H1 (cell line): Measurements from ENCODE around the gene IREB2. TPM values are rescaled to one million over a fixed set of nuclear protein-coding genes. Genes with fewer than 3 reads are reported as not detected.

Experiments
- CTCF ChIA-PET: fragments of 300-600 bp; sonication (Branson Sonifier 250); formaldehyde crosslinking; loops from one replicate; lab custom pipeline; 2021; ENCODE audit not compliant: partially characterized antibody; lab: Charles Lee
- POLR2A ChIA-PET: fragments of 300-600 bp; sonication (Branson Sonifier 250); formaldehyde crosslinking; loops from one replicate; lab custom pipeline; 2021; ENCODE audit warnings: inconsistent platforms; ENCODE audit not compliant: partially characterized antibody; lab: Charles Lee
- DNase-seq, 2 experiments: peaks; one replicate each; pipeline versions ENCODE4 v3.0.0 to v3.0.0-alpha.2; 2010 to 2022; ENCODE audit warnings: low spot score in 2 of 2, low read depth in 1 of 2, mixed read lengths in 1 of 2
- FAIRE-seq: peaks from 2 replicates; lab custom pipeline; 2011; peaks lifted over from hg19 to GRCh38; lab: Jason Lieb, UNC
- H2AFZ ChIP-seq: 2 replicates; pipeline ENCODE4 v1.8.1; 2012; ENCODE audit warnings: low read length, inconsistent platforms
- H2AK5ac ChIP-seq: 2 replicates; pipeline ENCODE4 v1.6.1; 2013; ENCODE audit warnings: low read depth, low read length
- H2BK120ac ChIP-seq: replicated peaks from 2 replicates; pipeline ENCODE3; 2013; ENCODE audit warnings: low read depth, low read length, inconsistent platforms
- H2BK12ac ChIP-seq: 2 replicates; pipeline ENCODE4 v1.6.1; 2013; ENCODE audit warnings: low read depth, low read length
- H2BK15ac ChIP-seq: 2 replicates; pipeline ENCODE4 v1.6.1; 2013; ENCODE audit warnings: low read length
- H2BK20ac ChIP-seq: 2 replicates; pipeline ENCODE4 v1.6.1; 2013; ENCODE audit warnings: low read length
- H2BK5ac ChIP-seq: 2 replicates; pipeline ENCODE4 v1.6.1; 2013; ENCODE audit warnings: low read depth, low read length
- H3K14ac ChIP-seq: 2 replicates; pipeline ENCODE4 v1.6.1; 2013; ENCODE audit warnings: inconsistent platforms; ENCODE audit not compliant: insufficient read length
- H3K18ac ChIP-seq: 2 replicates; pipeline ENCODE4 v1.6.1; 2013; ENCODE audit warnings: low read length; ENCODE audit errors: extremely low read depth
- H3K23ac ChIP-seq: 2 replicates; pipeline ENCODE4 v1.6.1; 2013; ENCODE audit warnings: inconsistent platforms; ENCODE audit not compliant: insufficient read length
- H3K23me2 ChIP-seq: 2 replicates; pipeline ENCODE4 v1.6.1; 2013; ENCODE audit warnings: low read depth, low read length
- H3K27ac ChIP-seq: 2 replicates; pipeline ENCODE4 v1.6.1; 2011; ENCODE audit warnings: low read depth, low read length, inconsistent platforms
- H3K27me3 ChIP-seq, 4 experiments: replicated peaks in 1 of 4; 1 replicate in 1 of 4; 2 replicates in 3 of 4; pipeline versions ENCODE4 v1.6.1 to v1.8.1; 2011 to 2013; ENCODE audit warnings: low read length in 3 of 4, mild to moderate bottlenecking in 3 of 4, inconsistent platforms in 2 of 4, mixed read lengths in 2 of 4, moderate library complexity in 1 of 4; ENCODE audit not compliant: control insufficient read depth in 3 of 4, insufficient read depth in 3 of 4; ENCODE audit errors: extremely low read depth in 1 of 4
- H3K36me3 ChIP-seq, 4 experiments: 2 replicates each; pipeline versions ENCODE4 v1.6.1 to v1.8.1; 2011 to 2013; ENCODE audit warnings: mild to moderate bottlenecking in 4 of 4, low read length in 3 of 4, moderate library complexity in 2 of 4, control low read depth in 1 of 4, inconsistent platforms in 1 of 4; ENCODE audit not compliant: insufficient read depth in 4 of 4, control insufficient read depth in 2 of 4
- H3K4ac ChIP-seq: replicated peaks from 2 replicates; pipeline ENCODE3; 2013; ENCODE audit warnings: low read length, low read depth, mixed read lengths, inconsistent platforms; ENCODE audit not compliant: insufficient read length
- H3K4me1 ChIP-seq, 4 experiments: replicated peaks in 1 of 4; 1 replicate in 1 of 4; 2 replicates in 3 of 4; pipeline versions ENCODE4 v1.6.1 to v1.8.1; 2011 to 2013; ENCODE audit warnings: low read length in 3 of 4, inconsistent platforms in 2 of 4, mixed read lengths in 1 of 4; ENCODE audit not compliant: insufficient read depth in 4 of 4, control insufficient read depth in 3 of 4
- H3K4me2 ChIP-seq, 2 experiments: 2 replicates each; pipeline versions ENCODE4 v1.6.1 to v1.8.1; 2011 to 2013; ENCODE audit warnings: low read depth in 2 of 2, low read length in 2 of 2, control low read depth in 1 of 2, inconsistent platforms in 1 of 2, mild to moderate bottlenecking in 1 of 2; ENCODE audit not compliant: insufficient read depth in 1 of 2
- H3K4me3 ChIP-seq, 4 experiments: fragments of 200-600, 300-600 bp in 1 of 4; sonication (generic), shearing (Covaris generic), sonication (Bioruptor Twin) in 1 of 4; 2 replicates each; pipeline versions ENCODE4 v1.5.1 to v1.8.1; 2011 to 2016; ENCODE audit warnings: low read length in 4 of 4, low read depth in 3 of 4, control low read depth in 2 of 4, inconsistent platforms in 2 of 4, mild to moderate bottlenecking in 2 of 4, mixed read lengths in 1 of 4, moderate library complexity in 1 of 4; ENCODE audit not compliant: insufficient read depth in 2 of 4; ENCODE audit errors: extremely low read depth in 1 of 4
- H3K56ac ChIP-seq: replicated peaks from 2 replicates; pipeline ENCODE3; 2013; ENCODE audit warnings: low read depth, mild to moderate bottlenecking, mixed read lengths, low read length, inconsistent platforms; ENCODE audit not compliant: insufficient read length
- H3K79me1 ChIP-seq: 2 replicates; pipeline ENCODE4 v1.6.1; 2013; ENCODE audit warnings: low read depth, low read length, control low read depth
- H3K79me2 ChIP-seq, 2 experiments: 2 replicates each; pipeline versions ENCODE4 v1.6.1 to v1.8.1; 2012 to 2013; ENCODE audit warnings: low read length in 2 of 2, mild to moderate bottlenecking in 2 of 2, inconsistent platforms in 1 of 2; ENCODE audit not compliant: insufficient read depth in 2 of 2, control insufficient read depth in 1 of 2
- H3K9ac ChIP-seq, 4 experiments: replicated peaks in 1 of 4; 1 replicate in 1 of 4; 2 replicates in 3 of 4; pipeline versions ENCODE4 v1.6.1 to v1.8.1; 2011 to 2013; ENCODE audit warnings: low read depth in 3 of 4, low read length in 3 of 4, control low read depth in 2 of 4, mild to moderate bottlenecking in 2 of 4, moderate library complexity in 2 of 4, inconsistent platforms in 1 of 4; ENCODE audit errors: extremely low read depth in 1 of 4
- H3K9me3 ChIP-seq, 2 experiments: 2 replicates each; pipeline versions ENCODE4 v1.6.1 to v1.8.1; 2012 to 2013; ENCODE audit warnings: mild to moderate bottlenecking in 2 of 2, moderate library complexity in 2 of 2, control low read depth in 1 of 2, inconsistent platforms in 1 of 2, low read depth in 1 of 2, low read length in 1 of 2, mixed read lengths in 1 of 2; ENCODE audit not compliant: insufficient read depth in 2 of 2
- H4K20me1 ChIP-seq, 2 experiments: replicated peaks in 1 of 2; 2 replicates each; pipeline versions ENCODE3 to v1.8.1; 2011 to 2013; ENCODE audit warnings: inconsistent platforms in 2 of 2, low read length in 2 of 2, mild to moderate bottlenecking in 1 of 2; ENCODE audit not compliant: insufficient read depth in 2 of 2, control insufficient read depth in 1 of 2
- H4K5ac ChIP-seq: 2 replicates; pipeline ENCODE4 v1.6.1; 2013; ENCODE audit warnings: low read length, low read depth, mixed read lengths, inconsistent platforms; ENCODE audit not compliant: insufficient read length
- H4K8ac ChIP-seq: 2 replicates; pipeline ENCODE4 v1.8.0; 2013; ENCODE audit warnings: mild to moderate bottlenecking, moderate library complexity, low read length, inconsistent platforms; ENCODE audit not compliant: insufficient read depth; ENCODE audit errors: extremely low read depth
- H4K91ac ChIP-seq: replicated peaks from 2 replicates; pipeline ENCODE3; 2013; ENCODE audit warnings: low read length, mixed read lengths, inconsistent platforms; ENCODE audit not compliant: insufficient read length
- ATF2 ChIP-seq: IDR thresholded peaks from 2 replicates; pipeline ENCODE4 v1.6.1; 2012; ENCODE audit warnings: low read length, inconsistent platforms
- CEBPB ChIP-seq: IDR thresholded peaks from 2 replicates; pipeline ENCODE4 v1.6.1; 2012; ENCODE audit warnings: low read depth, low read length
- CHD1 ChIP-seq: IDR thresholded peaks from 2 replicates; pipeline ENCODE4 v1.6.1; 2012; ENCODE audit warnings: low read depth, low read length, improper control_type of control experiment
- EP300 ChIP-seq, 2 experiments: IDR thresholded peaks; 1 replicate in 1 of 2; 2 replicates in 1 of 2; pipeline ENCODE4 v1.6.1; 2011 to 2012; ENCODE audit warnings: low read depth in 2 of 2, low read length in 2 of 2, mild to moderate bottlenecking in 2 of 2, borderline replicate concordance in 1 of 2, inconsistent platforms in 1 of 2, moderate library complexity in 1 of 2
- GABPA ChIP-seq: IDR thresholded peaks from 2 replicates; pipeline ENCODE4 v1.6.1; 2011; ENCODE audit warnings: mild to moderate bottlenecking, low read length, moderate library complexity, borderline replicate concordance; ENCODE audit not compliant: insufficient read depth
- GTF2F1 ChIP-seq: IDR thresholded peaks from 2 replicates; pipeline ENCODE4 v1.6.1; 2012; ENCODE audit warnings: low read depth, low read length, improper control_type of control experiment, borderline replicate concordance
- HDAC6 ChIP-seq: IDR thresholded peaks from one replicate; pipeline ENCODE4 v1.7.1; 2012; ENCODE audit warnings: low read depth, mild to moderate bottlenecking, inconsistent platforms, low read length, moderate library complexity
- RAD21 ChIP-seq, 2 experiments: IDR thresholded peaks in 1 of 2; conservative IDR thresholded peaks in 1 of 2; 2 replicates each; pipeline ENCODE4 v1.6.1; 2011; ENCODE audit warnings: low read depth in 2 of 2, low read length in 2 of 2, improper control_type of control experiment in 1 of 2, inconsistent platforms in 1 of 2, mild to moderate bottlenecking in 1 of 2, moderate library complexity in 1 of 2
- RBBP5 ChIP-seq: IDR thresholded peaks from 2 replicates; pipeline ENCODE4 v1.7.1; 2012; ENCODE audit warnings: low read depth, mild to moderate bottlenecking, inconsistent platforms, low read length, moderate library complexity, borderline replicate concordance
- SP4 ChIP-seq: IDR thresholded peaks from 2 replicates; pipeline ENCODE4 v1.6.1; 2012; ENCODE audit warnings: low read length, inconsistent platforms
- WGBS, 2 experiments: shearing (Covaris generic) in 1 of 2; methylation state at CpG; one replicate each; pipeline versions ENCODE4 v1.1.6 to v1.1.7; 2013 to 2015; ENCODE audit warnings: low lambda C conversion rate in 2 of 2, mixed read lengths in 2 of 2, inconsistent platforms in 1 of 2, low coverage in 1 of 2, missing lambda C conversion rate in 1 of 2; ENCODE audit not compliant: insufficient replicate concordance in 2 of 2, insufficient coverage in 1 of 2, insufficient read length in 1 of 2; ENCODE audit errors: extremely low coverage in 1 of 2, missing lambda C conversion rate in 1 of 2; 5-methylcytosine and 5-hydroxymethylcytosine counted together
- polyA plus RNA-seq, 7 experiments: library from polyadenylated mRNA; depleted of rRNA in 3 of 7; stranded (reverse) in 5 of 7; unstranded in 2 of 7; fragments of >200 nt in 5 of 7; fragments of 200-250 nt in 2 of 7; gene quantifications; 1 replicate in 5 of 7; 2 replicates in 1 of 7; 4 replicates in 1 of 7; pipeline versions ENCODE4 v1.2.1 to v1.2.3, GENCODE V29; 2011 to 2013; ENCODE audit warnings: missing spikeins in 2 of 7, mixed read lengths in 2 of 7
- total RNA-seq: library from RNA; stranded (reverse); fragmentation: NEBNext Ultra II Directional; extraction: Animal tissue kit (Norgen Biotek cat#: 25700); gene quantifications from 2 replicates; pipeline ENCODE4 v1.2.1, GENCODE V29; 2021

The IREB2 gene
- total and polyA plus RNA-seq, 2 of the 8 experiments (the other 6 are each of a cell fraction or from before 2014, with no cell fraction given), result 21.0 to 103 TPM

- H3K9me3 ChIP-seq, result peaks cover 0 to 6% of the 10 kb centered on the region in 2 experiments; a peak in 1 of 4 replicates
- 89% methylated on average over 7 of the region's 7 CpGs; no CpG with 5 or more reads in 1 of the 2 experiments for WGBS, 2 experiments
- no peaks in the 10 kb centered on the region for H3K36me3 ChIP-seq
- H3K79me2 ChIP-seq, result no peaks in the 10 kb centered on the region
- H2AK5ac ChIP-seq, result no peak overlapping the region
- FAIRE-seq (no peak), DNase-seq (no peak)
- no peaks in the 10 kb centered on the region; the same call in 1 of the 2 replicates for H3K23me2 ChIP-seq
- H4K8ac ChIP-seq, result no peak overlapping the region
- no peaks in the 10 kb centered on the region for H3K27me3 ChIP-seq
- no peak overlapping the region for H3K4me2 ChIP-seq
- POLR2A ChIA-PET, result interaction anchor here (3.7 kb wide), 1 partner anchor 17 kb away, joined by 19 read pairs; the partner anchor contains the start of gene IREB2
- H3K4ac ChIP-seq, result no peak overlapping the region
- H4K20me1 ChIP-seq, result no peaks in the 10 kb centered on the region
- no peak overlapping the region for H2BK5ac ChIP-seq
- no peak overlapping the region for H3K9ac ChIP-seq
- H2BK20ac ChIP-seq, result no peak overlapping the region
- no peak overlapping the region for H4K5ac ChIP-seq
- no peak overlapping the region for H3K18ac ChIP-seq
- no peak overlapping the region for H3K27ac ChIP-seq
- H3K23ac ChIP-seq, result no peak overlapping the region
- no peak overlapping the region for H2BK12ac ChIP-seq
- CTCF ChIA-PET, result interaction anchor here (0.6 to 20.7 kb wide), 14 partner anchors 9 to 414 kb away, joined by 3 to 240 read pairs (median 6); no protein-coding TSS in a partner anchor
- no peaks in the 10 kb centered on the region for H3K79me1 ChIP-seq
- no peak overlapping the region for H2BK120ac ChIP-seq
- H3K56ac ChIP-seq, result no peak overlapping the region
- no peaks in the 10 kb centered on the region for H3K4me1 ChIP-seq
- no peak overlapping the region for H3K4me3 ChIP-seq
- H2AFZ ChIP-seq, result 0 out of 2 replicates have a peak overlapping the region, but pooled peaks have one; percentile 31
- H4K91ac ChIP-seq, result no peak overlapping the region
- H3K14ac ChIP-seq, result no peak overlapping the region
- H2BK15ac ChIP-seq, result no peak overlapping the region
- TF ChIP-seq CHD1, result no peak
- no peak for TF ChIP-seq EP300 (IDR thresholded peaks at IDR 0.05; ENCODE audit: borderline replicate concordance in 1 of 2, low read depth in 2 of 2, low read length in 2 of 2)
- TF ChIP-seq ATF2, result no peak
- TF ChIP-seq GABPA, result no peak
- no peak for TF ChIP-seq RBBP5
- TF ChIP-seq SP4, result no peak
- TF ChIP-seq HDAC6, result no peak
- TF ChIP-seq RAD21 (IDR thresholded peaks at IDR 0.05 in 1 of 2, conservative IDR thresholded peaks at IDR 0.05 in 1 of 2; ENCODE audit: low read depth in 2 of 2, low read length in 2 of 2), result no peak
- no peak for TF ChIP-seq CEBPB
- TF ChIP-seq GTF2F1, result no peak
Measured at GRCh38 chr15:78421238-78421965, 16.6 kb upstream of the IREB2 start.
